GM12865 (cell line): ENCODE measurements around the gene NDUFA8.

Source experiments
- DNase-seq: peaks from one replicate; pipeline ENCODE4 v3.0.0; 2010; ENCODE audit warnings: low read depth
- H3K4me3 ChIP-seq: 2 replicates; pipeline ENCODE4 v1.5.1; 2011; ENCODE audit warnings: mild to moderate bottlenecking, low read depth, low read length, control low read depth
- CTCF ChIP-seq: IDR thresholded peaks from 2 replicates; pipeline ENCODE4 v1.5.1; 2011; ENCODE audit warnings: low read length, control low read depth, low read depth, inconsistent platforms; ENCODE audit not compliant: insufficient read depth; ENCODE audit errors: missing control alignments

NDUFA8 gene

GRCh38 chr9:122133263-122133983 is 26.2 kb downstream of the NDUFA8 start:
- no peak for TF ChIP-seq CTCF
- no peak overlapping the region for H3K4me3 ChIP-seq
- no peak for DNase-seq

- H3K4me3 ChIP-seq = no peak overlapping the region
- TF ChIP-seq CTCF = no peak
- no peak for DNase-seq
Measured at GRCh38 chr9:122132539-122132938, 27.0 kb downstream of the NDUFA8 start.

- DNase-seq = no peak
- no peak overlapping the region for H3K4me3 ChIP-seq
- no peak for TF ChIP-seq CTCF
Measured at GRCh38 chr9:122131401-122132001, 28.1 kb downstream of the NDUFA8 start.

- no peak overlapping the region for H3K4me3 ChIP-seq
- no peak for TF ChIP-seq CTCF
- DNase-seq = no peak
Measured at GRCh38 chr9:122130837-122131236, 28.7 kb downstream of the NDUFA8 start.

GRCh38 chr9:122129969-122130368 is 29.6 kb downstream of the NDUFA8 start:
- no peak for DNase-seq
- no peak for TF ChIP-seq CTCF
- no peak overlapping the region for H3K4me3 ChIP-seq

- no peak for DNase-seq
- no peak overlapping the region for H3K4me3 ChIP-seq
- TF ChIP-seq CTCF = no peak
Measured at GRCh38 chr9:122128969-122129343, 30.6 kb downstream of the NDUFA8 start.
